GM18858 (cell line): Measurements from ENCODE around the gene PIGZ.

Experiments
- ATAC-seq: cut with Tn5 transposase; IDR thresholded peaks from one replicate; pipeline ENCODE4 v1.9.1; 2021; ENCODE audit not compliant: unreplicated experiment

PIGZ gene, protein sequence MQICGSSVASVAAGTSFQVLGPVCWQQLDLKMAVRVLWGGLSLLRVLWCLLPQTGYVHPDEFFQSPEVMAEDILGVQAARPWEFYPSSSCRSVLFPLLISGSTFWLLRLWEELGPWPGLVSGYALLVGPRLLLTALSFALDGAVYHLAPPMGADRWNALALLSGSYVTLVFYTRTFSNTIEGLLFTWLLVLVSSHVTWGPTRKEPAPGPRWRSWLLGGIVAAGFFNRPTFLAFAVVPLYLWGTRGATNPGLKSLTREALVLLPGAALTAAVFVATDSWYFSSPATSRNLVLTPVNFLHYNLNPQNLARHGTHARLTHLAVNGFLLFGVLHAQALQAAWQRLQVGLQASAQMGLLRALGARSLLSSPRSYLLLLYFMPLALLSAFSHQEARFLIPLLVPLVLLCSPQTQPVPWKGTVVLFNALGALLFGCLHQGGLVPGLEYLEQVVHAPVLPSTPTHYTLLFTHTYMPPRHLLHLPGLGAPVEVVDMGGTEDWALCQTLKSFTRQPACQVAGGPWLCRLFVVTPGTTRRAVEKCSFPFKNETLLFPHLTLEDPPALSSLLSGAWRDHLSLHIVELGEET

DNA sequence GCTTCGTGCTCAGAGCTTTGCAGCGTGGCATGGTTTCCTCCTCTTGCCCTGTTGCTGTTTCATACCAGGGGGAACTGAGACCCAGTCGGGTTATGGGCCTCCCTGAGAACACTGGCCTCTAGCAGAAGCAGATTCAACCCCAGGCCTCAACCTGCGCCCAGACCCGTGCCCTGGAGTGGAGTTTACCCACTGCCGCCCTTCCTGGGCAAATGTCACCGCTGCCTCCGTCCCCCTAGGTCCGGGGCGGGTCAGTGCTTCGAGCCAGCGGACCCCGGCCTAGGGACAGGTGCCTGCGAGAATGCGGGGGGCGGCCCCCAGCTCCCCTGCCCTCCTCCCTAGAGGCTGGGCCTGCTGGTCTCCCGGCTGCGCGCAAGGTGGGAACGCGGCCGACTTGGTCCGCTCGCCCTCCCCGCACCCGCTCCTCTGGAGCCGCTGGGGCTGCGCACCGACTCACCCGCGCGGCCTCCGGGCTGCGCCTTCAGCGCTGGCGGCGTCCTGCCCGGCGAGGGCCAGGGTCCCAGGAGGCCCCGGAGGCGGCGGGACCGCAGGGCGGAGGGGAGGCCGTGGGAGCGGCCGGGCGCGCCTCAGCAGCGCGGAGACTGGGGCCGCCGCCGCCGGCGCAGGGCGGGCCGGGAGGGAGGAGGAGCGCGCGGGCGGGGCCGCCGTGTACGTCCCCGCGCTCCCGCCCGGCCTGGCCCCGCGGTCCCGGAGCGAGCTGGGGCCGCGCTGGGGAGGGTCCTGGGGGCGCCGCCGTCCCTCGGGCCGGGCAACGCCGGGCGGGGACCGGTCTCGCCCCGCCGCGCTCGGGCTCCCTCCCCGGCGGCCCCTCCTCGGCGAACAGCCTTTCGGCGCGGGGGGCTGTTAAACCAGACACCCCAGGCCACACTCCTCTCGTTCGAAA lies at the start of gene PIGZ:
TSS of gene PIGZ (minus strand) at position 601 of the 901 bp plus-strand sequence. CDS start 16,802 bp downstream, outside the sequence.
- no peak for ATAC-seq

- ATAC-seq: no peak
These were observed 48.4 kb upstream of the PIGZ start for GRCh38 chr3:197017003-197017402.

DNA sequence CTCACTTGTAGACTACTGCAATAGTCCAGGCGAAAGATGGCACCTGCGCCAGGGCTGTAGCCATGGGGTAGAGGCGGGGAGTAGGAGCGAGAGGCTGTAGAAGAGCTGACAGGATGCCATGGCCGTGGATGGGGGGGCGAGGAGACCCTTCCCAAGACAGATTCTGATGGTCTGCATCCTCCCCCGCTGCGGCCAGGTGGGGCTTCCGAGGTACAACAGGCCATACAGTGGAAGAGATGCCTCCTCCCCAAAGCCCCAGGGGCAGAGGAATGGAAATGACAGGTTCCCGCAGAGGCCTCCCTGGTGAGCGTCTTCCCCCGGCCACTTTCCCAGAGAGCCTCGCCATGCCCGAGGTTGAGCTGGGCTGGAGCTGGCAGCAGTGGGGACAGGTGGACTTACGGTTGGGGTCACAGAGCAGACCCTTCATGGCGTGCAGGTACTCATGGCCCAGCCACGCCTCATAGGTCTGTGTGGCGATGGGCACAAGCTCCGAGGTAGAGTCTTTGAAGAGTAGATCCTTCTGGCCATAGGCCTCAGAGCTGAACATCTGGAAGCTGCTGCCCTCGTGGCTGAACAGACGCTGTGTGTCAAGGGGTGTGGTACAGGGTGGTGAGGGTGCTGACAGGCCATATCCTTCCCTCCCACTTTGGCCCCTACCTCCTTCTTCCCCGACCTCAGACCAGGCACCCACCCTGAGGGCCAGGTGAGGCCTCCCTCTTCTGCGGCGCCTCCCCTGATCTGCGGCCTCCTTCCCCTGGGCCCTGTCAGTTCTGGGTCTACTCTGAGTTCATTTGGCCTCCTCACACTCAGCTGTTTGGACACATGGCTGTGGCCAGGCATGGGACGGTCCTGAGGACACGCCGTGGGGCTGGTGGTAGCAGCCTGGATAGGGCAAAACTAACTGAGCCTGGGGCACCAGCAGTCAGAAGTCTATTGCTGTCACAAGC lies 47.4 kb upstream of the PIGZ start:
- no peak for ATAC-seq

- ATAC-seq: no peak
These were observed 46.4 kb upstream of the PIGZ start for GRCh38 chr3:197014942-197015575.

- ATAC-seq: no peak
These were observed 45.4 kb upstream of the PIGZ start for GRCh38 chr3:197014024-197014423.

- ATAC-seq: no peak
These were observed 43.9 kb upstream of the PIGZ start for GRCh38 chr3:197012540-197012883.

GRCh38 chr3:197011780-197012539 lies 43.3 kb upstream of the PIGZ start:
- no peak for ATAC-seq

DNA sequence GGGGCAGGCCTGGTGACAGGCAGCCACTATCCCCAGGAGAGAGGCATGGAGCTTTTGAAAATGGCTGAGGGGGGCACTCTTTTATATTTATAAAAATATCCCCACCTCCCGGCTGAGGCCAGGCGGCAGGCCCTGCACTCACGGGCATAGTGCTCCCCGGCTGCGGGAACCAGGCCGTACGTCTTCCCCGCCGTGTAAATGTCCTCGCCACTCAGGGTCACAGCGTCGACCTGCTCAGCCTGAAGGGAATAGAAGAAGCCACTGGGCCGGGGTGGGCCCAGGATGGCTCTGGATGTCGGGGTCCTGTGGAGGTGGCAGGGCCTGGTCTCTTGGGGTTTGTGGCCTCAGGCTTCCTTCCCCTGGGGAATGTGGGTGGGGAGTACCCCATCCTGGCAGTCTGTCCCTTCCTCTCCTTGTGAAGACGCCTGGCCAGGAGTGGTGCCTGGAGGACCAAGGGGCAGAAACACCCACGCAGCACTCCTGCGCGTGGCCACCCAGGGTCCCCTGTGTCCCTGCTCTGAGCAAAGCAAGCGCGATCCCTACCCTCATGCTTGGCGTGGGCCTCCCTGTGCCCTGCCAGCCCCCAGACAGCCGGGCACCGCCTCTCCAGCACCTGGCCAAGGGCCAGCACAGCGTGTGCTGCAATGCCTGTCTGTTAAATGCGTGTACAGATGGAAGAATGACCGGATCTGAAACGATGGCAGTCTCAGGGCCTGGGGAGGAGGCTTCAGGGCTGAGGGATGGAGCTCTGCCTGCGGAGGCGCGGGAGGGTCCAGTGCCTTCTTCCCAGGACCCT lies 42.1 kb upstream of the PIGZ start:
- ATAC-seq: no peak

DNA sequence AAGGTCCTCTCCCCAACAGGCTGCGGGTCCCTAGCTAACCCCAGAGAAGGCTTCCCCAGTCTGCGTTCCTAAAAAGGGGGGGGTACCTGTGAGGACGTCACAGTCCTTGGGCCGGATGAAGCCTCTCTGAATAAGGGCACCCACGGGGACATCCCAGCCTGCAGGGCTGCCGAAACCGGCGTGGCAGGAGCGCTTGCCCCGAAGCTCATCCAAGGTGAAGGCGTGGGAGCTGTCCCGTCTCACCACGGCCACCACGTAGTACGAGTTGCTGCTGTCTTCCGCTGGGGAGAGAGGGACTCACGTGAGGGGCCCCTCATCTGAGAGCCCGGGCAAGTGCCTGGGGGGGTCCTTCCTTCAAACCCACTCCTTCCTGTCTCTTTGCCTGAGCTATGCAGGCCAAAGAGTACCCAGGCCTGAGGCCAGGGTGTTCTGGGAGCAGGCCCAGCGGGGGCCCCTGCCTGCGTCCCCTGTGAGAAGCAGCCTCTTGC lies 40.9 kb upstream of the PIGZ start:
- ATAC-seq: no peak

DNA sequence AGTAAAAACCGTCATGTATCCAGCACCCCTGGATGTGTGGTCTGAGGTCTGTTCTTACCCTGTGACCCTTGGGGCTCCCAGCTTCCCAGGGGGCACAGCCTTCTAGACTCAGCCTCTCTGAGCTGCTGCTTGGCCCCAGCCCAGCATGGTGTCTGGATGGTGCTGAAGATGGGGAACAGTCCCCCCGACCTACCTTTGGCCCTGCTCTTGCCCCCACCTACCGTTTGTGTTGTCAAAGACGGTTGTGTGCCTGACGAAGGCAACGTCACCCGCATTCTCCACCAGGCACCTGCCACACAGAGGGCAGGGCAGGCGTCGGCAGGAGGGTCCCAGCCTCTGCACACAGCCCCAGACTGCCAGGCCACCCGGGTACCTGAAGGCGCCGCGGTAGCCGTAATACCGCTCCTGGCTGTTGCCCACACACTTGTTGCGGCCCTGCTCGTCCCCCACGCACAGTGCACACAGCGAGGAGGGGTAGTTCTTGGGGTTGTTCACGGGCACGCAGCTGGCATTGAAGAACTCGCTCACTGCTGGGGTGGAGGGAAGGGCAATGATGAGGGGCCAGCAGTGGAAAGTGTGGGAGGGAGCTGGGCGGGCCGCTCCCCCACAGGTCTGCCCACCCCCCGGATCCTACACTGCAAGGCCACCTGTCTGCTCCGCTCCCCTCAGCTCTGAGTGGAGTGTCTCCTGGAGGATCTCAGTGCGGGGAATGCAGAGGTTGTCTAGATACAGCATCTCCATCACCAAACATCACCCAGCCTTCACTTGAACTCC lies 40.0 kb upstream of the PIGZ start:
- ATAC-seq: no peak

- no peak for ATAC-seq
These were observed 39.3 kb upstream of the PIGZ start for GRCh38 chr3:197007953-197008352.

GRCh38 chr3:197007296-197007940 lies 38.8 kb upstream of the PIGZ start:
- ATAC-seq: no peak

DNA sequence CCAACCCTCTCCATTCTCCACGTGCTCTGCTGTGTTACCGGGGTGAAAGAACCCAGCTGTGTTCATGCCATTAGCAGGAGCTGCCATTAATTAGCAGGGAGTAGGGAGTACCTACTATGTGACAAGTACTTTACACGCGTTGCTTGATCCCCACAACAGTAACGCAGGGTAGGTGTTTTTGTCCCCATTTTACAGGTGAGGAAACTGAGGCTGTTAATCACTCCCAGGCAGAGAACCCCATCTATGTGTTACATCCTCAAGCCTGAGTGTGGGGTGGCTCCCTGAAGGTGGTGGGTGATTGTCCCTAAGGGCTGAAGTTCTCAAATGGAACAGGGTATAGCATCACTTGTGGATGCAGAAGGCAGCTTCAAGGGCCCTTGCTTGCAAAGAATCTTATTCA lies 38.2 kb upstream of the PIGZ start:
- ATAC-seq: no peak

DNA sequence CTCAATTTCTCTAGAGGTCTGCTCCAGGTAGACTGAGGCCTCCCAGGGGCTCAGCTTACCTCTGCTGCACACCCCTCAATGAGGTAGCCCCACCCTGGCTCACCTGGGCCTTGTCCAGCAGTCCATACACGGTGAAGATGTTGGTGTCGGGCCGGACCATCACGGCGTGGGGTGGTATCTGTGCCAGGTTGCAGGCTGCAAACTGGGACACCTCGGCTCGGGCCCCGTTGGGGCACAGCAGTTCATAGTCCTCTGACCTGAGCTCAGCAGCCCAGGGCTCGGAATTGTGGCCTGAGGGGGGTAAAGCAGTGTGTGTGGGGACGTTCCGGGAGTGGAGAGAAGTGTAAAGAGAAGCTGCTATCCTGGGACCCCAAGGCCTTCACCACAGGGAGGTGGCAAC lies 37.8 kb upstream of the PIGZ start:
- ATAC-seq: no peak

DNA sequence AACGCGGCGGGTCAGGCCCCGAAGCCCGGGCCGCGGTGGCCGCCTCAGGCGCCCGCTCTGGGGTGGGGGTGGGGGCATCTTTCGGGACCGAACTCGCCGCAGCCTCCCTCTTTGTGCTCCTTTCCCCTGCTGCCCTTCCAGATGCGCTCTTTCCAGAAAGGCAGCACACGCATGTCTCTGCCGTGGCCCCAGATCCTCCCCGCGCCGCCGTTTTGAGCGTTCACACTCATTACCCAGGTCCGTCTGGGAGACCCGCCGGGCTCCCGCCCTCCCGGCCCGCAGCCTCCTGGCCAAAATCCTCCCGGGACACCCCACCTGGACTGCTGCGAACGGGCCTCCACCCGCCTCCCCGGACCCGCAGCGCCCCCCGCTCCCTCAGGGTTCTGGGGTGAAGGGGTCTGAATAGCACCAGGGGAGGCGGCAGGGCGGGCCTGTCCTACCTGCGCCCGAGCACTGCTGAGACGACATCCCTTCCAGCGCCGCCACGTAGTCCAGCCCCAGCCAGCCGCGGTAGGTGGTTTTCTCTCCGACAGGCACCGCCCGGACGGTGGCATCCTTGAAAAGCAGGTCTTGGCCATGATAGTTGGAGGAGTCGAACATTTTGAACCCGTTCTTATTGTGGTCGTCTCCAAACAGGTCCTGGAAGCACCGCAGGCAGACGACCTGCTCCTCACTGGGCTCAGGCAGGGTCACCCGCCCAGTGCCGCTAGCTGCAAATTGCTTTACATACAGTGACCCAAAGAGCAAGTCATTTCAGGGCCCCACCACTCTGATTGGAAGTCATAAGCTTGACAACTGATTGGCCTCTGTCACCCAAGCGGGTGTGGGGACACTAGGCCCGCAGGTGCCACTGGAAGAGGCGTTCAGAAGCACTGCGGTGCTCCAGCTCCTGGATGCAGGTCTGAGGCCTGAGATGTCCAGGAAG lies 35.1 kb upstream of the PIGZ start:
- no peak for ATAC-seq
